GM12878 (cell line): ENCODE measurements around the gene TMC4.

Experiments used
- BRCA1 ChIP-seq: IDR thresholded peaks from 2 replicates; pipeline ENCODE4 v1.6.1; 2011; ENCODE audit warnings: low read depth, low read length, improper control_type of control experiment
- CTCF ChIP-seq, 3 experiments: IDR thresholded peaks in 2 of 3; conservative IDR thresholded peaks in 1 of 3; 2 replicates each; pipeline ENCODE4 v1.5.1; 2011; ENCODE audit warnings: low read depth in 3 of 3, low read length in 3 of 3, mild to moderate bottlenecking in 3 of 3, control low read depth in 2 of 3, moderate library complexity in 2 of 3, inconsistent platforms in 1 of 3, mixed read lengths in 1 of 3; ENCODE audit not compliant: control insufficient read depth in 2 of 3, insufficient read depth in 1 of 3; ENCODE audit errors: extremely low read depth in 1 of 3
- EZH2 ChIP-seq: IDR thresholded peaks from 2 replicates; pipeline ENCODE4 v1.6.1; 2012; ENCODE audit warnings: low read depth, mild to moderate bottlenecking, control low read depth, inconsistent platforms, low read length, borderline replicate concordance; ENCODE audit not compliant: control insufficient read depth
- NRF1 ChIP-seq: conservative IDR thresholded peaks from 2 replicates; pipeline ENCODE4 v1.6.1; 2011; ENCODE audit warnings: mild to moderate bottlenecking, low read depth, low read length, improper control_type of control experiment
- POLR2A ChIP-seq: IDR thresholded peaks from 2 replicates; pipeline ENCODE4 v1.6.1; 2011; ENCODE audit warnings: low read depth, mild to moderate bottlenecking, low read length
- RFX5 ChIP-seq: IDR thresholded peaks from 2 replicates; pipeline ENCODE4 v1.6.1; 2011; ENCODE audit warnings: low read depth, low read length, improper control_type of control experiment
- SIN3A ChIP-seq: IDR thresholded peaks from 2 replicates; pipeline ENCODE4 v1.6.1; 2012; ENCODE audit warnings: low read depth, low read length, improper control_type of control experiment
- SPI1 ChIP-seq: IDR thresholded peaks from 2 replicates; pipeline ENCODE4 v1.6.1; 2011; ENCODE audit warnings: low read depth, mild to moderate bottlenecking, low read length, moderate library complexity, borderline replicate concordance; ENCODE audit not compliant: insufficient read depth
- TAF1 ChIP-seq: IDR thresholded peaks from 2 replicates; pipeline ENCODE4 v1.6.1; 2011; ENCODE audit warnings: mild to moderate bottlenecking, low read depth, low read length, borderline replicate concordance

- no peak for TF ChIP-seq RFX5
- no peak for TF ChIP-seq SIN3A
- TF ChIP-seq POLR2A = no peak
- no peak for TF ChIP-seq NRF1
- no peak for TF ChIP-seq BRCA1
- TF ChIP-seq TAF1 = no peak
- no peak for TF ChIP-seq EZH2
- no peak for TF ChIP-seq CTCF (IDR thresholded peaks at IDR 0.05 in 2 of 3, conservative IDR thresholded peaks at IDR 0.05 in 1 of 3; ENCODE audit: control insufficient read depth in 2 of 3, extremely low read depth in 1 of 3, insufficient read depth in 1 of 3, low read depth in 3 of 3, low read length in 3 of 3)
- no peak for TF ChIP-seq SPI1
Observed at GRCh38 chr19:54141356-54141755, 31.6 kb downstream of the TMC4 start.
